Activated naive CD4-positive, alpha-beta T cell (primary cell): ENCODE results near the gene CCDC27.
"Not testable (repeated sequence)": the region's sequence is repeated elsewhere in the genome, so short reads cannot be mapped to it uniquely, and the experiment has no call there.

ENCODE experiments used
- DNase-seq, 4 experiments: peaks; one replicate each; lab custom pipeline; 2025; lab: John Stamatoyannopoulos, UW

Gene CCDC27

DNA sequence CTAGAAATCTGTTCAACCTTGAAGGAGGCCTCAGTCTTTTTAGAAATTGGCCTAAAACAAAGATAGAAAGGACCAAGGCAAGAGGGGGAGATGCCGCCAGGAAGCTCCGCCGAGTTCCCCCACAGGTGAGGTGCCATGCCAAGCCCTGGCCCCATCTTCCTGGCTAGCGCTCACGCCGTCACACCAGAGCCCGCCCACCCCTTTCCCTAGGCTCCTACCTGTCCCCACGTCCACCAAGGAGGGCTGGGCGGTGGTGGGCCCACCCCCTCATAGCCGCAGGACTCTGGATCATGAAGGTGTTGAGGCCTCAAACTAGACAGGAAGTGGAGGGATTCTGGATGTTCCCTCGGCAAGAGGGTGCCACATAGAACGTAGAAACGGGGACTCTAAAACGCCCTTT lies 15.5 kb upstream of the CCDC27 start:
- no peak for DNase-seq

GRCh38 chr1:3738943-3739342 lies 13.3 kb upstream of the CCDC27 start:
- no peak for DNase-seq

GRCh38 chr1:3740042-3740441 lies 12.2 kb upstream of the CCDC27 start:
- no peak for DNase-seq

DNA sequence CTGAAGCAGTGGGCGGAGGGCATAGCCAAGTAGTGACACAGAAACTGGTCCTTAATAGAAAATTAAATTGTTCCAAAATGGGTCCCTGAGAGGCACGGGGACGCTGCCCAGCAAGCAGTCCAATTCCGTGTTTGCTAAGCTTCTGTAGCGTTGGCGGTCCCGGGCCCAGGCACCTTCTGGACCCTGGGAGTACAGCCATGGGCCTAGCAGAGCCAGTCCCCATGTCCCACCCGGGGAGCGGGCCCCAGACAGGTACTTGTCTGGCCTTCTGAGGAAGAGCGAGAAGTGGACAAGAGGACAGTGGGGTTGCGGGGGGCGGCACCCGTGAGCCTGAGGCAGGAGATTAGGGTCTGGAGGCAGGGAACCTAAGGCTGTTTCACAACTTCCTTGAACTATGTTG lies 11.5 kb upstream of the CCDC27 start:
- DNase-seq, result no peak

DNA sequence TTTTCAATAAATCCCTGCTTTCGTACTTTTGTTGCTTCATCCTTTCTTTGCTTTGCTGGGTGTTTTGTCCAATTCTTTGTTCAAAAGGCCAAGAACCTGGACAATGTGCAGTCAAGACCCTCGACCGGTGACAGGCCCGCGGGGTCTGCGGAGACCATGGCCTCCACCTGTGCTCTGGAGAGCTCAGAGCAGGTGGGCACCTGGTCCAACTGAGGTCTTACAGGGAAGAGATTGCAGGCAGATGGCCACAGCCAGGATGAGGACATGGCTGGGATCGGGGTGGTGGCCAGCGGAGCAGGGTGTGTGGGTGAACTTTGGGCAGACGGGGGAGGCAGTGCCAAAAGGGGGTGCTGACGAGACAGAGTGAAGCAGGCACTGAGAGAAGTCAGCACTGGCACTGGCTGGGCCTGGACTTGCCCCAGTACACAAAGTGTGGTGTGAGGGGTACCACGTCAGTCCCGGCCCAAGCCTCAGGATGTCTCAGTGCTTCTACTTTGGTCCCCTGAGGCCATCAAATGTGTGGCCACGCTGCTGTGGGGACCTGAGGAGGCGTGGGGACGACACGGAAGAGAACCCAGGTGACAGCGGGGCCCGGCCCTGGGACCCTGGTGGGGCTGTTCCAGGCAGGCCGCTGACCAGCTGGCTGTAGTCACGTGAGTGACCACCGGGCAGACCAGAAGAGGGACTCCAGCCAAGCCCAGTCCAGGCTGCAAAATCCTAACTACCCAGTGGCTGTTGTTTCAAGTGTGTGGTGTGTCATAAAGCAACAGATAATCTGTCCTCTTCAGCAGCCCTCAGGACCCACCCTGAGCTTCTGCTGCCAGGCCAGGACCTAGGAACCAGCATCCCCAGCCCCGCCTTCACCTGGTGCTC lies 10.4 kb upstream of the CCDC27 start:
- DNase-seq, result no peak

DNA sequence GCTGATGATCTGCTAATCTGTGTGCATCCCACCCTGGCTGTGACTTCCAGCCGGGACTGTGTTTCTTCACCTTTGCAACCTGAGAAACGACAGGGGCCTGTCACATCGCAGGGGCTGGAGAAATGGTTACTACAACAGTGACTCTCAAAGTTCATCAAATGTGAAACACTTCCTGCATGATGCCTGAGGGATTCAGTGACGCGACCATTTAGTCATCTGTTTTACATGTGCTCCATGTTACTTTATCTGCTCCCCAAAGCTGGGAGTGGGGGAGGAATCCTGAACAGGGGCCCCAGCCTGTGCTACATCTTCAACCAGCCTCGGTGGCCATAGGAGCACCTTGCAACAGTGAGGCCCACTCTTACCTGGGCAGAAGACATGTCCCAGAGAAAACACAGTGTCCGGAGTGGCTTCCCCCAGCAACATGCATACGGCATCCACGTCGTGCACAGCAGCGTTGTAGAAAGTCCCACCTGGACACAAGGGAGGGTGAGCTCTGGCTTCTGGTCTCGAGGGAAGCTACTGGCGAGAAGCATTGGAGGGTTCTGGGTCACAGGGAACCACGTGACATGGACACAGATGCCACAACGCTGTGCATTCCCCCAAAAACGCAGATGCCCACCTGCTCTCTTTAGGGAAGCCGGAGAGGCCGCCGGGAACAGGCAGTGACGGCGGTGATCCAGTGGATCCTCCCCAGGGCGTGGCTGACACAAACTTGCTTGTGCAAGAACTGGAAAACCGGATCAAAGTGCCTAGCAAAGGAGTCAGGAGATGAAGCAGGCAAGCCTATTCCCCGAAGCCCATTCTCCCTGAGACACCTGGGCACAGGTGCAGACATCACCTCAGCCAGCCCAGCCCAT lies 9.6 kb upstream of the CCDC27 start:
- no peak for DNase-seq

DNA sequence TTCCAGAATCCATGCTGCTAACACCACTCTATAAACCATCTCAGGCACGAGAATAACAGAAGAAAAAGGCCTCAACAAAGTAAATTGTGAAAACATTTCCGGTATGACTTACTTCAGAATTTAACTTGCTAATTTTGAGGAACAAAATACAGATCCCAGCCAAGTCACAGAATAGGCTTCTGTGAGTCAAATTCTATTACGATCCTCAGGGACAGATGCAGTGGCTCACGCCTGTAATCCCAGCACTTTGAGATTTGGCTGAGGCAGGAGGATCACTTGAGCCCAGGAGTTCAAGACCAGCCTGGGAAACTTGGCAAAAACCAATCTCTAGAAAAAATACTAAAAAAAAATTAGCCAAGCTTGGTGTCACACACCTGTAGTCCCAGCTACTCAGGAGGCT lies 8.8 kb upstream of the CCDC27 start:
- no peak for DNase-seq

GRCh38 chr1:3743826-3744225 lies 8.4 kb upstream of the CCDC27 start:
- no peak for DNase-seq

- no peak for DNase-seq
Measured at GRCh38 chr1:3744646-3745045, 7.6 kb upstream of the CCDC27 start.

DNA sequence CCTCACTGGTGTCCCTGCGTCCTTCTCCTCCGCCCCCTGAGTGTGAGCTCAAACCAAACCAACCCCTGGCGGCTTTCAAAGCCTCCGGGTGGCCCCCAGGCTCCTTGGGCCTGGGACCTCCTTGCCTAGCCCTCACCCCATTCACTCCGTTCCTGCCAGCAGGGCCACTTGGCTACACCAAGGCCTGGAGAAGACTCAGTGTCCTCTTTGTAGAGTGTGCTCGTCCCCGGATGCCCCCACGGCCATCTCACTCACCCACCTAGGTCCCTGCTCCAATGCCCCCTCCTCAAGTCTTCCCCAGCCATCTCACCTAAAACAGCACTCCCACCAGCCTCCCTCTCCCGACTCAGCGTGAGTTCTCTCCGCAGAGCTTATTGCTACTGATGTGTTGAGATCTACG lies 7.2 kb upstream of the CCDC27 start:
- DNase-seq, result no peak

DNA sequence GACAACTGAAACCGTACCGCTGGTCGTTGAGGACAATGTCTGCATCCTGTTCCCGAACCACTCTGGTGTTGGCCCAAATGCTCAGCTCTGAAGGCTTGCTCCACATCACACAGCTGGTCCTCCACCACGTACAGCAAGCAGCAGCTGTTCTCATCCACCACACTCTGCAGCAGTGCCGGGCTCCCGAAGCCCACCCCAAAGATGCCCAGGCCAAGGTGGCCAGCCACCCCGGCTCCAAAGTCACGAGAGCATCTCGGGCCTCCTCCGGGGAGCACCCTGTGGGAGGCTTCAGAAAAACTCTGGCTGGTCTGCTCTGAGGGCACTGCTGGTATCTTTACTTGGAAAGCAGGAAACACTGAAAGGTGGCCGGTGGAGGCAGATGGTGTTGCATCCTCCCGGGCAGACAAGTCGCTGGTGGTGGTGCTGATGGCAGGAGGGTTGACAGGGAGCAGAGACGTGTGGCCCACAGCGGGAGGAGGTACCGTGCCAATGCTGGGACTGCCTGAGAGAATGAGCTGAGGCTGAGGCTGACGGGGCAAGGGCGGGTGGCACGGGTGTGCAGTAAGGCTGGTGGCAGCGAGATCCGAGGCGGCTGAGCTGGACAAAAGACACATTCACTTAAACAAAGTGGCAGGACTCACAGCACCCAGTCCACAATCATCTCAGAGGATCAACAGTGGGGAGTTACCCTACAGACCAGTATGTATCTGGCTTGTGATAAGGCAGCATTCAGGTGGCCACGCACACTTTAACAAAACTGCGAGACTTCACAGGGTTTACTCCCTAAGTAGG lies 6.5 kb upstream of the CCDC27 start:
- DNase-seq, result no peak

- no peak for DNase-seq
Measured at GRCh38 chr1:3746389-3746829, 5.8 kb upstream of the CCDC27 start.

- DNase-seq, result peak; percentile 50 to 90 (median 84)
Measured at GRCh38 chr1:3746830-3747521, 5.3 kb upstream of the CCDC27 start.

GRCh38 chr1:3747522-3747848 lies 4.8 kb upstream of the CCDC27 start:
- no peak for DNase-seq

- DNase-seq, result no peak
Measured at GRCh38 chr1:3747903-3748302, 4.3 kb upstream of the CCDC27 start.

DNA sequence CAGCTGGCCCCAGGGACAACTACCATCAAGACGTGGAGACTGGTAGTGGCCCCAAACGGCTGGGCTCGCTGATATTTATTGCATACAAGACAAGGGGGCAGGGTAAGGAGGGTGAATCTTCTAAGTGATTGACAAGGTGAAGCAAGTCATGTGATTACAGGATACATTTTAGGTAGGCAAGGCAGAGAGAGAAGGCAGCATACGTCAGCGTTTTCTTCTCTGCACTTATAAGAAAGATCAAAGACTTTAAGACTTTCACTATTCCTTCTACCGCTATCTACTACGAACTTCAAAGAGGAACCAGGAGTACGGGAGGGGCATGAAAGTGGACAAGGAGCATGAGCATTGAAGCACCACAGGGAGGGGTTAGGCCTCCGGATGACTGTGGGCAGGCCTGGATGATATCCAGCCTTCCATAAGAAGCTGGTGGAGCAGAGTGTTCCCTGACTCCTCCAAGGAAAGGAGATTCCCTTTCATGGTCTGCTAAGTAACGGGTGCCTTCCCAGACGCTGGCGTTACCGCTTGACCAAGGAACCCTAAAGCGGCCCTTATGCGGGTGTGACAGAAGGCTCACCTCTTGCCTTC lies 3.8 kb upstream of the CCDC27 start:
- not testable (repeated sequence) for DNase-seq

GRCh38 chr1:3749512-3749911 lies 2.7 kb upstream of the CCDC27 start:
- DNase-seq, result no peak

DNA sequence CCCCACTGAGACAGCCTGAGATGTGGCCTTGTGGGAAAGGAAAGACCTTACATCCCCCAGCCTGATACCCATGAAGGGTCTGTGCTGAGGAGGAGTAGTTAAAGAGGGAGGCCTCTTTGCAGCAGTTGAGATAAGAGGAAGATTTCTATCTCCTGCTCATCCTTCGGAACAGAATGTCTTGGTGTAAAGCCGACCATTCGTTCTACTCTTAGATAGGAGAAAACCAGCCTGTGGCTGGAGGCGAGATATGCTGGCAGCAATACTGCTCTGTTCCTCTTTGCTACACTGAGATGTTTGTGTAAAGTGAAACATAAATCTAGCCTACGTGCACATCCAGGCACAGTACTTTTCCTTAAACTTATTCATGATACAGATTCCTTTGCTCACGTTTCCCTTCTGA lies 1.5 kb upstream of the CCDC27 start:
- DNase-seq, result no peak

- DNase-seq, result no peak
Measured at GRCh38 chr1:3753656-3754454, 1.6 kb downstream of the CCDC27 start.

DNA sequence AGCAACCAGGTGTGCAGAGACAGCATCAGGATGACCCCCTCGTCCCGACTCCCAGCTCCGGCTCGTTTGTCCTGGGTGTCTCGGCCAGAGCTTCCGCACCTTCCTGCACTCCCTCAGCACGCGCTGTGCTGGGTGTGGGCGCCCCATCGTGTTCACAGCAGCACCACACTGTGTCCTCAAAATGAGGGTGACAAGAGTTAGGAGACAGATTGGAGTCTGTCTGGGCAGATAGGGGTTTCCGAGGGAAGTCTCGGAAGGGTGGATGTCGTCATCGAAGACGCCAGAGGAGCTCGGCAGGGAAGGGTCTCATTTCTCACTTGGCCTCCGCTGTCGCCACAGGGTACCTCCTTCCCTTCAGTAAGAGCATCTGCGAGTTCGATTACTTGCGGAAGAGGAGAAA lies 4.1 kb downstream of the CCDC27 start:
- DNase-seq, result no peak

DNA sequence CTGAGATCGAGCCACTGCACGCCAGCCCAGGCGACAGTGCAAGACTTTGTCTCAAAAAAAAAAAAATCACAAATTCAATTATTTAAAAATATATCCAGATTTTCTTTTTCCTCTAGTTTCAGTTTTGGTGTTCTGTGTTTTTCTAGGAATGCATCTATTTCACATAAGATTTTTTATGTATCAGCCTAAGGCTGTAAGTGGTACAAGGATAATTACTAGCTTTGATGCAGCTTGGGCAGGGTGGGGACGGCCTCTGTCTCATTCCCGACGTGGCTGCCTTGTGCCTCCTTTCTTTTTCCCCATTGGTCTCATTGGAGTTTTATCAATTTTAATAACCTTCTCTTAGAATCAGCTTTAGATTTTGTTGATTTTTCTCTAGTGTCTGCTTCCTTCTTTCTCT lies 6.9 kb downstream of the CCDC27 start:
- no peak for DNase-seq
